Activated naive CD4-positive, alpha-beta T cell treated with anti-CD3 and anti-CD28 coated beads for 36 hours (primary cell): Measurements from ENCODE around the gene PLAC8. TPM values are rescaled to one million over a fixed set of nuclear protein-coding genes. Genes with fewer than 3 reads are reported as not detected.
"Not testable (repeated sequence)": the region's sequence is repeated elsewhere in the genome, so short reads cannot be mapped to it uniquely, and the experiment has no call there.

Experiments
- CTCF ChIA-PET: fragments of 350-600 bp; sonication (Branson Sonifier 250); formaldehyde crosslinking; loops from one replicate; lab custom pipeline; 2021; ENCODE audit warnings: antibody characterized with exemption; lab: Charles Lee
- DNase-seq: peaks from one replicate; pipeline ENCODE4 v3.0.0-alpha.2; 2020
- H3K27ac Mint-ChIP-seq: one replicate; pipeline ENCODE4 v1.8.0; 2021; ENCODE audit warnings: mild to moderate bottlenecking, mixed read lengths
- H3K27me3 Mint-ChIP-seq: one replicate; pipeline ENCODE4 v1.8.0; 2021; ENCODE audit warnings: low read depth, mixed read lengths
- H3K36me3 Mint-ChIP-seq: one replicate; pipeline ENCODE4 v1.8.0; 2021; ENCODE audit warnings: low read depth, mixed read lengths
- H3K4me1 Mint-ChIP-seq: one replicate; pipeline ENCODE4 v1.8.0; 2021; ENCODE audit warnings: low read depth, mixed read lengths
- H3K4me3 Mint-ChIP-seq: one replicate; pipeline ENCODE4 v1.8.0; 2021; ENCODE audit warnings: mild to moderate bottlenecking, moderate library complexity, mixed read lengths
- H3K9me3 Mint-ChIP-seq: one replicate; pipeline ENCODE4 v1.8.0; 2021; ENCODE audit warnings: mixed read lengths
- intact Hi-C: fragments of 100-400 bp; cut with micrococcal nuclease; formaldehyde crosslinking; loops from one replicate; pipeline ENCODE4 v1.15.1; 2023
- total RNA-seq, 2 experiments: library from RNA; stranded (reverse); gene quantifications; one replicate each; pipeline ENCODE4 v1.2.3, GENCODE V29; 2021

Gene PLAC8
- 10 to 100 TPM; 62.0 to 62.3 TPM for total RNA-seq

- intact Hi-C loops: loop anchor here (1.0 to 10.0 kb wide), 5 partner anchors 31 to 1470 kb away; partner anchors contain the start of gene CDS1
- H3K27ac Mint-ChIP-seq: peak within 1 kb of the TSS; percentile 98
- H3K4me3 Mint-ChIP-seq: peak within 1 kb of the TSS; percentile 89
- DNase-seq: peak; percentile 76
- H3K4me1 Mint-ChIP-seq: peaks cover 32% of the 10 kb centered on the region
- CTCF ChIA-PET: interaction anchor here (1.1 to 5.6 kb wide), 6 partner anchors 30 to 146 kb away, joined by 3 to 26 read pairs (median 4); no protein-coding TSS in a partner anchor
- peaks cover 7% of the 10 kb centered on the region for H3K36me3 Mint-ChIP-seq
- H3K27me3 Mint-ChIP-seq: no peaks in the 10 kb centered on the region
- no peaks in the 10 kb centered on the region for H3K9me3 Mint-ChIP-seq
Observed at GRCh38 chr4:83114576-83114975, at the start of gene PLAC8. TSS of gene PLAC8 (minus strand) at chr4:83114729. CDS start at chr4:83107921, 6,808 bp downstream.

- CTCF ChIA-PET: interaction anchor here (2.2 kb wide), 1 partner anchor 8 kb away, joined by 7 read pairs; no protein-coding TSS in a partner anchor
- intact Hi-C loops: no loop called here
- no peak for DNase-seq
- Mint-ChIP-seq H3K4me3 (no peak overlapping the region), H3K27me3 (no peaks in the 10 kb centered on the region), H3K4me1 (peaks cover 22% of the 10 kb centered on the region), H3K9me3 (no peaks in the 10 kb centered on the region), H3K27ac (no peak overlapping the region), H3K36me3 (no peaks in the 10 kb centered on the region)
Observed at GRCh38 chr4:83153417-83153816, 38.9 kb upstream of the PLAC8 start.

- no peak overlapping the region for H3K27ac Mint-ChIP-seq
- H3K27me3 Mint-ChIP-seq: no peaks in the 10 kb centered on the region
- H3K4me1 Mint-ChIP-seq: peaks cover 22% of the 10 kb centered on the region
- intact Hi-C loops: no loop called here
- CTCF ChIA-PET: interaction anchor here (0.6 kb wide), 1 partner anchor 27 kb away, joined by 3 read pairs; no protein-coding TSS in a partner anchor
- H3K9me3 Mint-ChIP-seq: no peaks in the 10 kb centered on the region
- H3K4me3 Mint-ChIP-seq: no peak overlapping the region
- no peaks in the 10 kb centered on the region for H3K36me3 Mint-ChIP-seq
- DNase-seq: no peak
Observed at GRCh38 chr4:83152746-83153145, 38.2 kb upstream of the PLAC8 start.

- H3K4me3 Mint-ChIP-seq: no peak overlapping the region
- CTCF ChIA-PET: interaction anchor here (0.9 kb wide), 1 partner anchor 39 kb away, joined by 4 read pairs; no protein-coding TSS in a partner anchor
Observed at GRCh38 chr4:83151651-83152050, 37.1 kb upstream of the PLAC8 start.

GRCh38 chr4:83150653-83151330 lies 36.3 kb upstream of the PLAC8 start:
- Mint-ChIP-seq H3K36me3 (no peaks in the 10 kb centered on the region), H3K4me1 (peaks cover 28% of the 10 kb centered on the region), H3K4me3 (no peak overlapping the region), H3K9me3 (no peaks in the 10 kb centered on the region), H3K27me3 (no peaks in the 10 kb centered on the region), H3K27ac (no peak overlapping the region)
- intact Hi-C loops: no loop called here
- no peak for DNase-seq
- CTCF ChIA-PET: interaction anchor here (0.9 kb wide), 1 partner anchor 38 kb away, joined by 4 read pairs; no protein-coding TSS in a partner anchor

More at GRCh38 chr4:83151651-83152050, 37.1 kb upstream of the PLAC8 start:
- Mint-ChIP-seq H3K4me1 (peaks cover 22% of the 10 kb centered on the region), H3K27ac (no peak overlapping the region), H3K27me3 (no peaks in the 10 kb centered on the region), H3K9me3 (no peaks in the 10 kb centered on the region), H3K36me3 (no peaks in the 10 kb centered on the region)
- intact Hi-C loops: no loop called here
- DNase-seq: no peak

- peaks cover 32% of the 10 kb centered on the region for H3K4me1 Mint-ChIP-seq
- CTCF ChIA-PET: no interaction called here
- H3K4me3 Mint-ChIP-seq: no peak overlapping the region
- H3K36me3 Mint-ChIP-seq: no peaks in the 10 kb centered on the region
- no peak for DNase-seq
- no peaks in the 10 kb centered on the region for H3K9me3 Mint-ChIP-seq
- no peaks in the 10 kb centered on the region for H3K27me3 Mint-ChIP-seq
- H3K27ac Mint-ChIP-seq: no peak overlapping the region
- intact Hi-C loops: no loop called here
Observed at GRCh38 chr4:83149865-83150652, 35.5 kb upstream of the PLAC8 start.

GRCh38 chr4:83146841-83147240 lies 32.3 kb upstream of the PLAC8 start:
- H3K27me3 Mint-ChIP-seq: no peaks in the 10 kb centered on the region
- CTCF ChIA-PET: interaction anchor here (0.6 to 1.7 kb wide), 6 partner anchors 9 to 113 kb away, joined by 3 to 5 read pairs (median 3); partner anchors contain the start of gene PLAC8
- intact Hi-C loops: no loop called here
- H3K9me3 Mint-ChIP-seq: no peaks in the 10 kb centered on the region
- no peak for DNase-seq
- no peaks in the 10 kb centered on the region for H3K36me3 Mint-ChIP-seq
- H3K4me1 Mint-ChIP-seq: peaks cover 16% of the 10 kb centered on the region
- H3K27ac Mint-ChIP-seq: no peak overlapping the region
- H3K4me3 Mint-ChIP-seq: no peak overlapping the region

GRCh38 chr4:83145776-83146175 lies 31.2 kb upstream of the PLAC8 start:
- CTCF ChIA-PET: interaction anchor here (0.6 to 2.0 kb wide), 10 partner anchors 8 to 114 kb away, joined by 3 to 7 read pairs (median 4); partner anchors contain the start of gene PLAC8
- not testable (repeated sequence) for H3K9me3 Mint-ChIP-seq, H3K4me3 Mint-ChIP-seq, H3K27me3 Mint-ChIP-seq, H3K27ac Mint-ChIP-seq, H3K36me3 Mint-ChIP-seq
- H3K4me1 Mint-ChIP-seq: peaks cover 16% of the 10 kb centered on the region
- intact Hi-C loops: loop anchor here (1.0 kb wide), 5 partner anchors 31 to 108 kb away; partner anchors contain the start of gene PLAC8
- DNase-seq: peak; percentile 75

- Mint-ChIP-seq H3K4me1 (peaks cover 14% of the 10 kb centered on the region), H3K36me3 (peaks cover 1% of the 10 kb centered on the region), H3K27me3 (no peaks in the 10 kb centered on the region), H3K9me3 (peaks cover 7% of the 10 kb centered on the region), H3K27ac (no peak overlapping the region), H3K4me3 (no peak overlapping the region)
- no peak for DNase-seq
- intact Hi-C loops: no loop called here
- CTCF ChIA-PET: interaction anchor here (1.0 kb wide), 1 partner anchor 287 kb away, joined by 3 read pairs; no protein-coding TSS in a partner anchor
Observed at GRCh38 chr4:83139514-83140156, 25.1 kb upstream of the PLAC8 start.

- intact Hi-C loops: no loop called here
- no peak overlapping the region for H3K27ac Mint-ChIP-seq
- CTCF ChIA-PET: interaction anchor here (0.7 to 1.0 kb wide), 3 partner anchors 27 to 287 kb away, joined by 3 to 5 read pairs (median 4); no protein-coding TSS in a partner anchor
- H3K9me3 Mint-ChIP-seq: peaks cover 12% of the 10 kb centered on the region
- H3K4me1 Mint-ChIP-seq: peaks cover 14% of the 10 kb centered on the region
- H3K36me3 Mint-ChIP-seq: peaks cover 1% of the 10 kb centered on the region
- no peak overlapping the region for H3K4me3 Mint-ChIP-seq
- no peak for DNase-seq
- H3K27me3 Mint-ChIP-seq: no peaks in the 10 kb centered on the region
Observed at GRCh38 chr4:83138946-83139345, 24.4 kb upstream of the PLAC8 start.

- Mint-ChIP-seq H3K27me3 (no peaks in the 10 kb centered on the region), H3K9me3 (peaks cover 10% of the 10 kb centered on the region), H3K27ac (no peak overlapping the region), H3K36me3 (no peaks in the 10 kb centered on the region), H3K4me3 (no peak overlapping the region), H3K4me1 (peaks cover 4% of the 10 kb centered on the region)
- no peak for DNase-seq
- intact Hi-C loops: no loop called here
- CTCF ChIA-PET: no interaction called here
Observed at GRCh38 chr4:83132065-83132464, 17.5 kb upstream of the PLAC8 start.
